Fibroblast of gingiva (primary cell): ENCODE data around the gene FKRP.
A peak's percentile ranks its signal among the peaks of the same experiment; 100 is the strongest.
"Not testable (repeated sequence)": the region's sequence is repeated elsewhere in the genome, so short reads cannot be mapped to it uniquely, and the experiment has no call there.

Experiments
- DNase-seq: peaks from one replicate; pipeline ENCODE4 v3.0.0-alpha.2; 2011; ENCODE audit warnings: low read depth

Gene FKRP

DNA sequence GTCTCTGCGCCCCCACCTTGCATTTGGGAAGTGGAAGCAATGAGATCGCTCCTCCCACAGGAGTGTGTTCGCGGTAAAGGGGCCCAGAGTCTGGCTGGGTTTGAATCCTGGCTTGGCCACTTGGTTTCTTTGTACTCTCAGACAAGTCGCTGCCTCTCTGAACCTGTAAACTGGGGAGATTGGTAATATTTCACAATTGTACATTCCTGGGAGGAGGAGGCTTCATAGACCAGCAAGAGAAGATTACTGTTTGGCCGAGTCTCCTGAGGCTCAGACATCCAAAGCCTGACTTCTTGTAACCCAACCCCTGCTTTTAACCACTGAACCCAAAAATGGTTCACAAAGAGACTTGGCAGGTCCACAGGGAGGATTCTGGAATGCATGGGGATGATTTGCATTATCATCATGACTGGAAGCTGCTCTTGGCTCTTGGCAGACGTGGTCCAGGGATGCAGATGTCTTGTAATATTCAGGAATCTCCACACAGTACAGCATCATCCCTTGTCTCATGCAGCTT lies 14.0 kb downstream of the FKRP start:
- DNase-seq: peak; percentile 100

DNA sequence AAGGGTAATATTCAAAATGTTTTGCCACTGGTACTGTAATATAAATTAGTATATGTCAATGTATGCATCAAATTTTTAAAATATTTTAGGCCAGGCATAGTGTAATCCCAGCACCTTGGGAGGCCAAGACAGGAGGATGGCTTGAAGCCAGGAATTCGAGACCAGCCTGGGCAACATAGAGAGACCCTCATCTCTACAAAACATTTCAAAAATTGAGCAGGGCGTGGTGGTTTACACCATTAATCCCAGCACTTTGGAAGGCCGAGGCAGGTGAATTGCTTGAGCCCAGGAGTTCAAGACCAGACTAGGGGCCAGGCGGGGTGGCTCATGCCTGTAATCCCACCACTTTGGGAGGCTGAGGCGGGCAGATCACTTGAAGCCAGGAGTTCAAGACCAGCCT lies 14.5 kb downstream of the FKRP start:
- DNase-seq: no peak

DNA sequence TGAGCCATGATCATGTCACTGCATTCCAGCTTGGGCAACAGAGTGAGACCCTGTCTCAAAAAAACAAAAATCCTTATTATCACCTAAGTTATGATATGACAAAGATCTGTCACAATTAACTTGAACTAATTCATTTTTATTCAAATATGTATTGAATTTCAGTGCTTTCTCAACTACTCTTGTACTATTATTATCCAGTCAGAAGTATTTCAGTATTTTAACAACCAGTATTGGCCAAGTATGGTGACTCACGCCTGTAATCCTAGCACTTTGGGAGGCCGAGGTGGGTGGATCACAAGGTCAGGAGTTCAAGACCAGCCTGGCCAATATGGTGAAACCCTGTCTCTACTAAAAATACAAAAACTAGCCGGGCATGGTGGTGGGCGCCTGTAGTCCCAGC lies 15.0 kb downstream of the FKRP start:
- DNase-seq: peak; percentile 86

DNA sequence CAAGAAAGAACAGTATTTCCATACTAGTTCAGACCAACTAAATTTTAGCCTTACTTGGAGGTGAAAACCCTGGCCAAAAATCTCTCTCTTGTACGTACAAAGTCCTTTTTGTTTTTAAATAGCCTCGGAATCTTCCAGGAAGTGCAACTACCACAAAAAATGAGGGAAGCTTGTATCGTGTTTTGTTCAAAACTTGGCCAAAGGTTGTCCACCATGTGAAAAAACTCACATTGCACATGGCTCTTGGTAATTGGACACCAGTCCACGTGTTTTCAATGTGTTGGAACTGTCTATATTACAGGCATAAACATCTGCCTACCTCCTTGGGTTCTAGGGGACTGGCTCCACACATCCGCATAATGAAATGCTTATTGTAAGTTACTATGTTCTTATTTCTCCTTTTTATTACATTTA lies 15.6 kb downstream of the FKRP start:
- peak; percentile 95 for DNase-seq

DNA sequence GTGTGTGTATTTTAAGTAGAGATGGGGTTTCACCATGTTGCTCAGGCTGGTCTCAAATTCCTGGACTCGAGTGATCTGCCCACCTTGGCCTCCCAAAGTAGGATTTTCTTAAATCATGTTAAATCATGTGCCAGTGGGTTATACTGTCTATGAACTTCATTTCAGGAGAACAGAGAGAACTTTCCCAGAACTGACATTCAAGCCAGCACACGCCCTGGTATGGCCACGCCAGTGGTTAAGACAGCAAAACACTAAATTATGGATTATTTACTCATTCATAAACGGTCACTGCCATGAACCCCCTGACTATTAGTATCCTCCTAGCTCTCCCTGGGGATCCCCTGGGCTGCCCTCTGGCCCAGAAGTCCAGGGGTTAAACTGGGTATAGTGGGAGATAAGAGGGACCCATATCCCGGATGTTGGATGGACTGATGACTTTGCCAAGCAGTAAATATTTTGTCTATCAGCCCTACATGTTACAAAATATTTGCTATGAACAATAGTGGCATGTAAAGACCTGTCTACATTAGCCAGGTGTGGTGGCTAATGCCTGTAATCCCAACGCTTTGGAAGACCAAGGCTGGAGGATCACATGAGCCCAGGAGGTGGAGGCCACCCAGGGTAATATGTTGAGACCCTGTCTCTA lies 16.5 kb downstream of the FKRP start:
- peak; percentile 27 for DNase-seq

DNA sequence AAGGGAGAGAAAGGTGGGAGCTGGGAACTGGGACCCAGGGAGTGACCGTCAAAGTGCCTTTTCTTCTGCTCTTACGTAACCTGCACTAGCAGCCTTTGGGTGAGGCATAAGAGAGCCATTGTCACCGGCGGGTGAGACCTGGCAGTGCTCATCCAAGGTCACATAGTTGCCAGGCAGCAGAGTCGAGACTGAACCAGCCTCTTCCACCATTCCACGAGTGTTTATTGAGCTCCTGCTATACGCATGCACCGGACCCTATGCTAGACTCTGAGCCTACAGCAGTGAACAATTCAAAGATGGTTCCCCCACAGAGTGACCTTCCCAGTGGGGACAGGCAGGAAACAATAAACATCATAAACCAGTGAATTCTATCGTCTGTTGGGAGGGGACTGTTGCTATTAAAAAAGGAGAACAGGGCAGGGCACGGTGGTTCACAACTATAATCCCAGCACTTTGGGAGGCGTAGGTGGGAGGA lies 19.0 kb downstream of the FKRP start:
- DNase-seq: no peak

DNA sequence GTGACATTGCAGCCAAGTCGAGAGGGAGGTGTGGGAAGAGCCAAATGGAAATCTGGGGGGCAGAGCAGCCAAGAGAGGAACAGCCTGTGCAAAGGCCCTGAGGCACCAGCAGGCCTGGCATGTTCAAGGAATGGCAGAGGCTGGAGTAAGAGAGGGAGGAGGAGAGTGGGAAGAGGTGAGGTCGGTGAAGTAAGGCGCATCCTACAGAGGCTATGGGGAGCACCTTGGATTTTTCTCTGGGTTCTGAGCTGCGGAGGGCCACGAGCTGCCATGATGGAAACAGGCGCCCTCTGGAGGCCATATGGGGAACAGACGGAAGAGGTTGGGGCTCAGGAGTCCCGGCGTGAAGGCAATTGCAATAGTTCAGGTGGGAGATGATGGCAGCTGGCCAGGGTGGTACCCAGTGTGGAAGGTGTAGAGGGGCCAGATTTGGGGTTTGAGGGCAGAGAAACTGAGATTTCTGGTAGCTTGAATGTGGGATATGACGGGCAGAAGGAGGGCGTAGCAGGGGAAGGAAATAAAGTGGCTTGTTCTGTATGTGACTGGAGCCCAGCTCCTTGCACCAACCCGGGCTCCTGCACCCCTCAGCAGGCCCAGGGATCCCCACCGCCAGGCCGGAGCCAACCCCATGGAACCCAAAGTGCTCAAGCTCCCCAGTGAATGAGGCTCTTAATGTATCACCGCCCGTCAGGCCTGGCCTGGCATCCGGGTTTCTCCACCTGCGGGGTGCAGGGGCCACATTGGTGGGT lies 20.9 kb downstream of the FKRP start:
- DNase-seq: peak; percentile 22

DNA sequence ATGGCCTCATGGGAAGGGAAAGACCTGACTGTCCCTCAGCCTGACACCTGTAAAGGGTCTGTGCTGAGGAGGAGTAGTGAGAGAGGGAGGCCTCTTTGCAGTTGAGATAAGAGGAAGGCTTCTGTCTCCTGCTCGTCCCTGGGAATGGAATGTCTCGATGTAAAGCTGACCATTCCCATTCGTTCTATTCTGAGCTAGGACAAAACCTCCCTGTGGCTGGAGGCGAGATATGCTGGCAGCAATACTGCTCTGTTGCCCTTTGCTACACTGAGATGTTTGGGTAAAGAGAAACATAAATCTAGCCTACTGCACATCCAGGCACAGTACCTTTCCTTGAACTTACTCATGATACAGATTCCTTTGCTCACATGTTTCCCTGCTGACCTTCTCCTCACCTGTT lies 22.9 kb downstream of the FKRP start:
- not testable (repeated sequence) for DNase-seq

DNA sequence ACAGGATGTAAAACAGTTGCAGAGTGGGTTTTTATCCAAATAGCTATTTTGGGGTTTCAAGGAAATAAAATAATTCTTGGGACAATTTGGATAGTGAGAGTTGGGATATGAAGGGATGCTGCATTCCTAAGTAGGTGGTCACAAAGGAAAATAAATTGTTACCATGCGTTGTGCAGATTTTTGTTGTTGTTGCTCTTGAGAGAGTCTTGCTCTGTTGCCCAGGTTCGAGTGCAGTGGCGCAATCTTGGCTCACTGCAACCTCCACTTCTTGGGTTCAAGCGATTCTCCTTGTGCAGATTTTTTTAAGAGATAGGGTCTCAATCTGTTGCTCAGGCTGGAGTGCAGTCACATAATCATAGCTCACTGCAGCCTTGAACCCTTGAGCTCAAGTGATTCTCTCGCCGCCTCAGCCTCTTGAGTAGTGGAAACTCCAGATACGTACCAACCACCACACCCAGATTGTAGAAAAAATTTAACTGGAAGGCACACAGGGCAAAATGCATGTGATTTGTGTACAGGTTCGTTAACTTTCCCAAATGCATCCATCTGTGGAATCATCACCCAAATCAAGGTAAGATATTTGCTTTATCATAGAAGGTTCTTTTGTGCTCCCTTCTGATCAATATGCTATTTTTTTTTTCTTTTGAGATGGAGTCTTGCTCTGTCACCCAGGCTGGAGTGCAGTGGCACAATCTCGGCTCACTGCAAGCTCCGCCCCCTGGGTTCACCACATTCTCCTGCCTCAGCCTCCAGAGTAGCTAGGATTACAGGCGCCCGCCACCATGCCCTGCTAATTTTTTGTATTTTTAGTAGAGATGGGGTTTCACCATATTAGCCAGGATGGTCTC lies 26.5 kb downstream of the FKRP start:
- DNase-seq: peak; percentile 51

DNA sequence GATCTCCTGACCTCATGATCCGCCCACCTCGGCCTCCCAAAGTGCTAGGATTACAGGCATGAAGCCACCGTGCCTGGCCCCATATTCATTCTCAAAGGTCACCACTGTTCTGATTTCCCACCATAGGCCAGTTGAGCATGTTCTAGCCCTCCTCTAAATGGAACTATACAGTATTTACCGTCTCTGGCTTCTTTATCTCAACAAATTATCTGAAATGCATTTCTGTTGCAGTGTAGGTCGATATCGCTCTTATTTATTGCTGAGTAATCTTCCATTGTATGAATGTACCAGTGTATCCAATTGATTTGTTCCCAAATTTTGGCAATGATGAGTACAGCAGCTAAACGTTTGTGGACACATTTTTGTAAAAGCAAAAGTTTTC lies 27.2 kb downstream of the FKRP start:
- DNase-seq: no peak

DNA sequence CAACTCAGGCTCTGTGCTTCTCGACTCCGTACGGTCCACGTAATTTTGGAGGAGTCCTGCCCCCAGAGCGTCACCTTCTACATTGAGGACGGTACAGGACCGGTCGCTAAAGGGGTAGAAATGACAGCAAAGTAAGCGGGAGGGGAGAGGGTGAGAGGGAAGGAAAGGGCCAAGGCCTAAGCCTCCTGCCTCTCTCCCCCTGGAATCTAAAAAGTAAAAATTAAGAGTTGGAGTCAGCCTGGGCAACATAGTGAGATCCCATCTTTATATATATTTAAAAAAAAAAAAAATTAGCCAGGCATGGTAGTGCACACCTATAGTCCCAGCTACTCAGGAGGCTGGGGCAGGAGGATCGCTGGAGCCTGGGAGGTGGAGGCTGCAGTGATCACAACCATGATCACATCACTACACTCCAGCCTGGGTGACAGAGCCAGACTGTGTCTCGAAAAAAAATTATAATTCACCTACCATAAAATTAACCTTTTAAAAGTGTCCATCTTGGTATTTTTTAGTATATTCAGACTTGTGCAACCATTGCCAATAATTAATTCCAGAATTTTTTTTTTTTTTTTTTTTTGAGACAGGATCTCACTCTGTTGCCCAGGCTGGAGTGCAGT lies 29.9 kb downstream of the FKRP start:
- no peak for DNase-seq

DNA sequence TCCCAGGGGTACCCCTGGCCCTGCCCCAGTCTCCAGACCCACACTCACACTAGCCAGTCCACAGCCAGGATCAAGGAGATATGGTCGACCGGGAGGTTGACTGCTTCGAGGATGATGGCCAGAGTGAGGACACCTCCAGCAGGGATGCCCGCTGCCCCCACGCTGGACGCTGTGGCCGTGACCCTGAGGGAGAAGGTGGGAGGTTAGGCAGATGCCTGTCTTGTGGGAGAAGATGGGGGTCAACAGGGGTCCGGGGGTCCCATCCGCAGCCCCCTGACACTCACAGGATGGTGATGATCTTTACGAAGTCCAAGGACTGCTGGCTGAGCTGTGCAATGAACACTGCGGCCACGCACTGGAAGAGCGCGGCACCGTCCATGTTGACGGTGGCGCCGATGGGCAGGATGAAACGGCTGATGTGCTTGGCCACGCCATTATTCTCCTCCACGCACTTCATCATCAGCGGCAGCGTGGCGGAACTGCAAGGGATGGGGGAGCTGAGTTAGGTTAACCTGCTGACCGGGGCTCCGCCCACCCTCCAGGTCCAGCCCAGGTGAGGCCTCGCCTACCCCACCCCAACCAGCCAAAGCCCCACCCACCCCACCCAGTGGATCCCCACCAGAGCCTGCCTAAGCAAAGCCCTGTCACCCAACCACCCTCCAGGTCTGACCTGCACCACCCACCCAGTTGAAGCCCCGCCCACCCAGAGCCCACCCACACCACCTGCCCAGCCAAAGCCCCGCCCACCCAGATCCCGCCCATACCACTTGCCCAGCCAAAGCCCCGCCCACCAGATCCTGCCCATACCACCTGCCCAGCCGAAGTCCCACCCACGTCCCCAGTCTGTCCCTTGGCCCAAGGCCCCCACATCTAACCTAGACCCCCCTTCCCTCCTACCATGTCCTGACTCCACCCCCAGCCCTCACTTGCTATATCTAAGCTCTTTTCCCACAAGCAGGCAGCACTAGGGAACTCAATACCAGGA lies 31.4 kb downstream of the FKRP start:
- no peak for DNase-seq

DNA sequence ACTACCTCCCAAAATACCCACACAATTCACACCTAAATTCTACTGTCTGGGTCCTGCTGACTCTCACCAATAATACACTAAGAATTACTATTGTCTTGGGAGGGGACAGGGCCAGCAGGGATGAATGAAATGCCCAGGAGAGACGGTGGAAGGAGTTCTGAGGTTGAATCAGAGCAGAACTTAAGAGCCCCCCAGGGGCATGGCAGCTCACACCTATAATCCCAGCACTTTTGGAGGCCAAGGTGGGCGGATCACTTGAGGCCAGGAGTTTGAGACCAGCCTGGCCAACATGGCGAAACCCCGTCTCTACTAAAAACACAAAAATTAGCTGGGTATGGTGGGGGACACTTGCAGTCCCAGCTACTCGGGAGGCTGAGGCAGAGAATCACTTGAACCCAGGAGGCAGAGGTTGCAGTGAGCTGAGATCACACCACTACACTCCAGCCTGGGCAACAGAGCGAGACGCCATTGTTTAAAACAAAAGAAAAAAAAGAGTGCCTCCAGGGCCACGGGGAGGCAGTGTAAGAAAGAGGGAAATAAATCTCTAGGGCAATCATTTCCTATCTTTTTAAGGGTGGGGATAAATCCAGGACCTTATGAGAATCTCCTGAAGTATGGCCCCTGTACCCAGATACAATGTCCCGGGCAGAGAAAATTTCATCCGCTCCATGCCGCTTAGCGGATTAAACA lies 32.2 kb downstream of the FKRP start:
- not testable (repeated sequence) for DNase-seq

DNA sequence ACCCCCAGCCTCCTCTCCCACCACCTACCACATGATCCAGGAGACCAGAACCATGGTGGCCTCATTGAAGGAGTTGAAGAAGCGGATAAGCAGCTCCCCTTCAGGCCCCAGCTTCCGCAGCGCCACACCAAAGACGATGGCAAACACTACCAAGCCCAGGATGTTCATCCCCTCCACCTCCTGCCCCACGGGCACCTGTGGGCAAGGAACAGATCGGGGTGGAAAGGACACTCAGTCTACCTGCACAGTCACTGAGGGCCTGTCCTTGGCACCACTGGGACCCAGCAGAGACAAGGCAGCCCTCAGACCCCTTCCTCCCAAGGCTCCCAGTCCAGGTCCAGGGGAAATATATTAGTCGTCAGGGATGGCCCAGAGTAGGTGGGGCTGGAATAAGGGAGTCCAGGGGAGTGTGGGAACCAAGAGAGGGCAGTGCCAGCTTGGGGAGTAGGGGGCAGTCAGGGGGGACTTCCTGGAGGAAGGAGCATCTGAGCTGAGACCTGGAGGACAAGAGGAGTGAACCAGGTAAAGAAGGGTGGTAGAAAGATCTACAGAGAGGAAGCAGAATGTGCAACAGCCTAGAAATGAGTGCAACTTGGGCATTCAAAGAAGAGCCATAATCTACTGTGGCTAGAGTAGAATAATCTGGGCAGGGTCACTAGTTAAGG lies 36.6 kb downstream of the FKRP start:
- DNase-seq: no peak

DNA sequence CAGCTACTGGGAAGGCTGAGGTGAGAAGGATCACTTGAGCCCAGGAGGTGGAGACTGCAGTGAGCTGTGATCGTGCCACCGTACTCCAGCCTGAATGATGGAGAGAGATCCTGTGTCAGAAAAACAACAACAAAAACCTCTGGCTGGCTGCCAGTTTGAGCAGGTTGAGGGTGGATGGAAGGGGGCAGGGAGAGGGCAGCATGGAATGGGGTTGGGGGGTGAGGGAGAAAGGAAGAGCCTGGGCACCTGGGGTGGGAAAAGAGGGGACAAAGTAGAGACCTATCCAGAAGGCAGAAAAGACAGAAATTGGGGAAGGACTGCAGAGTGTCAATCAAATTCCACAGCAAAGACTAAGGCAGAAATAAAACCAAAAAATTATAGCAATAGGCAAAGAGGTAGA lies 37.8 kb downstream of the FKRP start:
- DNase-seq: no peak

DNA sequence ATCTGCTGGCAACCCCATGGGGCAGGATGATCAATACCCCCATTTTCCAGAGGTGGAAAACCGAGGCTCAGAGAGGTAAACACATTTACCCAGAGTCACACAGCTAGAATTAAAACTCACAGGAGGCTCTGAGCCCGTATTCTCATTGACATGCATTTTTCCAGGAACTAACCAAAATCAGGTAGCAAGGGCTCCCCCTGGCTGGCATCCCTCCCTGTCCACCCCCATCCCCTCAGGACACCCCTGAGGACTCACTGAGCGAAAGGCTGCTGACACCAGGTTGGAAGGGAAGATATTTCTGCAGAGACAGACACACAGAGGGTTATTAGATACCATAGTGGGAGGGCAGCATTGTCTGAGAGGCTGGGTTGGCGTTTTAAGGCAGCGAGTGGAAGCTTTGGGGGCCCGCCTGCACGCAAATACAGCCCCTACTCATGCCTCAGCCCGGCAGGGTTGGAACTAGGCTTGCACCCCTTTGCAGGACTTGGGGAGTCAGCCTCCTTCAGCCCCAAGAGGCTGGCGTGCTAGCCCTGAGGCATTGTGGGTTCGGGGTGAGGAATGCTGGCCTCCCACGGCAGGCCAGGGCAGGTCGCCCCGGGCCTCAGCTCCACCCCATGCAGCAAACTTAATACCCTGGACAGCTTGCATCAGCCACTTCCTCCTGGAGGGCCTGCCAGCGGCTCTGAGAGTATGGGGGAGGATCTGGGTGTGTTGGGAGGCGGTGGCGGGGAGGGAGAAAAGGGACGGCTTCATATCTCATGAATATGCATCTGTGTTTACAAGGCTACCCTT lies 38.6 kb downstream of the FKRP start:
- DNase-seq: peak; percentile 97

DNA sequence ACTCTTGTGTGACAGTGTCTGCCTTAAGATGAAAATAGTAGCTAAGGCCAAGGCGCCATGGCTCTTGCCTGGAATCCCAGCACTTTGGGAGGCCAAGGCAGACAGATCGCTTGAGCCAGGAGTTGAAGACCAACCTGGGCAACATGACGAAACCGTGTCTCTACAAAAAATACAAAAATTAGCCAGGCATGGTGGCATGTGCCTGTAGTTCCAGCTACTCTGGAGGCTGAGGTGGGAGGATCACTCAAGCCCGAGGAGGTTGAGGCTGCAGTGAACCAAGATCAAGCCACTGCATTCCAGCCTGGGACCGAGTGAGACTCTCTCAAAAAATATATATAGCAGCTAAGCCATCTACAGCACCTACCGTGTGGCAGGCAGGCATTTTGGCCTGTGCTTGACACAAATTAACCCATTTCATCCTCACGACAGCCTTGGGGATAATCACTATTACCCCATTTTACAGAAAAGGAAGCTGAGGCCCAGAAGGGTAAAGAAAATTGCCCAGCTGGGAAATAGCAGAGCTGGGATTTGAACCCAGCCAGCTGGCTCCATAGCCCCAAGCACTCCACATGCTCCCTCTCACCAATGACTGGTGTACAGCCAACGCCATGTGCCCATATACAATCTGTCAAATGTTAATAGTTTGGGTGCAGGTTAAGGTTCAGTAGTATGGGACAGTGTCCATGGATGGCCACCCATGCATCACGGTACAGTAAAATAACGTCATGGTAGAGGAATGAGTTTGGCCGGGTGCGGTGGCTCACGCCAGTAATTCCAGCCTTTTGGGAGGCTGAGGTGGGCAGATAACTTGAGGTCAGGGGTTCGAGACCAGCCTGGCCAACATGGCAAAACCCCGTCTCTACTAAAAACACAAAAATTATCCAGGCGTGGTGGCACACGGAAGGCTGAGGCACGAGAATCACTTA lies 39.5 kb downstream of the FKRP start:
- DNase-seq: peak; percentile 28

DNA sequence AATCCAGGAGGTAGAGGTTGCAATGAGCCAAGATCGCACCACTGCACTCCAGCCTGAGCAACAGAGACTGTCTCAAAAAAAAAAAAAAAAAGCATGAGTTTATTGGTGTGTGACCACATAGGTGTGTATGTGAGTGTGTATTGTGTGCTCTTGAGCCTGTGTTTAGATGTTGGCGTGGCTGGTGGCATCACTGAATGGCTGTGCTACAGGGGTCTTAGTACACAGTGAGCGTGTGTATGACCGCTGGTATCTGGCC lies 40.1 kb downstream of the FKRP start:
- DNase-seq: no peak
